Measurements from ENCODE around the gene MAPK8IP1.

The MAPK8IP1 gene

DNA sequence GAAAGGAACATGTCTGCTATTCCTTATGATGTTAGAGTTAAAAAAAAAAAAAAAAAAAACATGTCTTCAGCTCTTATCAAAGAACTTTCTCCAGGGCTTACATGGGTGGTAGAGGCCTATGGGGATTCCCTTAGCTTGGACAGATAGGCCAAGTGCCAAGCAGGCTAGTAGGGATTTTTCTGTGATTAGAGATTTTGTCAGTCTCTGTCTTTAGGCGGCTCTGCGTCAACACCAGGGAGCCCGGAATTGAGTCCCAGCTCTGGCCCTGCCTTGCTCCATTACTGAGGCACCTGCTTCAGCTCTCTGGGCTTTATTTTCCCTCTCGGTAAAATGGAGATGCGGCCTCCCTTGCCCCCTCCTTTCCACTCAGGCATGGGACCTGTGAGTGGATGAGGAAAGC is 25.1 kb upstream of the MAPK8IP1 start:
- no peak for FAIRE-seq

DNA sequence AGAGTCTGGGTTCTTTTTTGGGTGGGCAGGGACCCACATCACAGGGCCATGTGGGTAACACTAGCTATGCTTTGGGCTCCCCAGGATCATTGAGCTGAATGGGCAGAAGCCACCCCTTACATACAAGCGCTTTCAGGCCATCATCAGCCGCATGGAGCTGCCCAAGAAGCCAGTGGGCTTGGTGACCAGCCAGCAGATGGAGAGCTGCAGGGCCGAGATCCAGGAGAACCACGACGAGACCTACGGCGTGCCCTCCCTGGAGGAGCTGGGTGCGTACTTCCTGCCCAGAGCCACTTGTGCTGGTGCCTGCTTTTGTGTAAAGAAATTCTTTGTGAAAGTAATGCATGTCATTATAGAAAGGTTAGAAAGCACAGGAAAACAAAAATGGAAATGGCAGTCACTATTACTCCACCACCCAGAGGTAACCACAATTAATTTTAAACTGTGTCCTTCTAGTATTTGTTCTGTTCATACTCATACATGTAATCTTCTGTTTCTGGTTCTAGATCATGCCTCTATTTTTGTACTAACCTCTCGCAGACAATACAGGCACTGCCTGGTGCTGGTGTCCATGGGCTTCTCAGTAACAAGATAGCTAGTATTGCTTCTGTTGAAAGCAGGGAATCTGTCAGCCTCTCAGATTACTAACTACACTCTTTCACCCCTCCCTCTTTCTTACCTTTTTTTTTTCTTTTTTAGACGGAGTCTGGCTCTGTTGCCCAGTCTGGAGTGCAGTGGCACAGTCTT is 24.5 kb upstream of the MAPK8IP1 start:
- FAIRE-seq = no peak

DNA sequence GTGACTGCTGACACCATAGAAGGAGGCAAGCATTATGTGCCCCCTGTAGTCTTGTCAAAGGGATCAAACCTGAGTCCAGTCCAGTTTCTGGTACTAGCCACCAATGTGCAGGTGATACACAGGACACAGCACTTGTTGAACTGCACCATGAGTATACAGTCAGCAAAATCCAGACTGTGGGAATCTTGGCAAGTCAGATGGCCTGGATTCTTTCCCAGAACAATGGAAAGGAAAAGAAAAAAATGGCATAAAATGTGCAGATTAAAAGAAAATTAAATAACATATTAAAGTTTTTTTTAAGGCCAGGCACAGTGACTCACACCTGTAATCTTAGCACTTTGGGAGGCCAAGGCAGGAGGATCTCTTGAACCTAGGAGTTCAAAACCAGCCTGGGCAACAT is 21.4 kb upstream of the MAPK8IP1 start:
- FAIRE-seq = no peak

- no peak for FAIRE-seq
Observed at GRCh38 chr11:45869551-45869950, 15.9 kb upstream of the MAPK8IP1 start.

DNA sequence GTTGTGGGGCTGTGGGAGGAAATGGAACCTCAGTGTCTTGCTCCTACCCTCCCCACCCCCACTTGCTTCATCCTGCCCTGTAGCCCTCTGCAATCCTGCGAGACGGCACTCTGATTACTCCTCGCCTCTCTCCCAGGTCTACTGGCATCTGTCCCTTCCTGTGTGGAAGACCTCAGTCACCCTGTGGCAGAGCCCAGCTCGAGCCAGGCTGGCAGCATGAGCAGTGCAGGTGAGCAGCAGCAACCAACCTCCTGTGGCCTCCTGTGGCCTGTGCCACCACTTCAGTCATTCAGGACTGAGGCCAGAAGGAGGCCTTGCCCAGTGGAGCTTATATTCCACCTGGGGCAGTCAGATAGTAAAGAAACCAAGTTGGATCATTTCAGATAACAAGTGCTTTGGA is 14.7 kb upstream of the MAPK8IP1 start:
- FAIRE-seq = no peak

DNA sequence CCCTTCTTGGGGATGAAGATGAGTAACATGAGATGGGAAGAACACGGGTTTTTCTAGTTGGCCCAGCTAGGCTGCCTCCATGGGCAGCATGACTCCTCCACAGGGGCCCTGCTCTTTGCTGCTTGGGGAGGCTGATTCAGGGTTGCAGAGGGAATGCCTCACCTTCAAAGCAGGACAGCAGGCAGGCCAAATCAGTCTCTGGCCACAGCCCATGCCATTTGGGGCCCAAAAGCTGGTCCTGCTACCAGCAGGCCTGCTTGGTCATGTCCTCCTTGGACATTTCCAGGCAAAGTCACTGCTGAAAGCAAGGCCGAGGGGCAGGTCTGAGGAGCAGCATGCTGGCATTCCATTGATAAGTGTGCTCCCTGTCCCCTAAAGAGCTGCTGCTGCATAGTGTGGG is 13.8 kb upstream of the MAPK8IP1 start:
- no peak for FAIRE-seq

GRCh38 chr11:45872651-45873356 is 12.6 kb upstream of the MAPK8IP1 start:
- FAIRE-seq = no peak

- FAIRE-seq = no peak
Observed at GRCh38 chr11:45876401-45876800, 9.1 kb upstream of the MAPK8IP1 start.

GRCh38 chr11:45877221-45877620 is 8.2 kb upstream of the MAPK8IP1 start:
- no peak for FAIRE-seq

DNA sequence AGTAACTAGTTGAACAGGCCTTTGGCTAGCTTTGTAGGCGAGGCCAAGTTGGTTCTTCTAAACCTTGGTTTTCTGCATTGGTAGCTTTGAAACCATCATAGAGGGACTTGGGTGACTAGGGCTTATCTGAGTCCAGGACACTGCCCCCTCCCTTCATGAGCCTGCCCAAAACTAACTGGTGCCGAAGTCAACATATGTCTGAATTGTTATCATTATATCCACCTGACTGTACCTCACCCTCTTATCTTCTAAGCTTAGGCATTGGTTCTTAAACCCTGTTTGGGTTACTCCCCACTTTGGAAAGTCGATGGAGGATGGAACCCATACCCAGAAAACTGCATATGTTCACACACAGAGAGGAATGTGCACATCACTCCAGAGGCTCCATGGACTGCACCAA is 7.6 kb upstream of the MAPK8IP1 start:
- FAIRE-seq = no peak

DNA sequence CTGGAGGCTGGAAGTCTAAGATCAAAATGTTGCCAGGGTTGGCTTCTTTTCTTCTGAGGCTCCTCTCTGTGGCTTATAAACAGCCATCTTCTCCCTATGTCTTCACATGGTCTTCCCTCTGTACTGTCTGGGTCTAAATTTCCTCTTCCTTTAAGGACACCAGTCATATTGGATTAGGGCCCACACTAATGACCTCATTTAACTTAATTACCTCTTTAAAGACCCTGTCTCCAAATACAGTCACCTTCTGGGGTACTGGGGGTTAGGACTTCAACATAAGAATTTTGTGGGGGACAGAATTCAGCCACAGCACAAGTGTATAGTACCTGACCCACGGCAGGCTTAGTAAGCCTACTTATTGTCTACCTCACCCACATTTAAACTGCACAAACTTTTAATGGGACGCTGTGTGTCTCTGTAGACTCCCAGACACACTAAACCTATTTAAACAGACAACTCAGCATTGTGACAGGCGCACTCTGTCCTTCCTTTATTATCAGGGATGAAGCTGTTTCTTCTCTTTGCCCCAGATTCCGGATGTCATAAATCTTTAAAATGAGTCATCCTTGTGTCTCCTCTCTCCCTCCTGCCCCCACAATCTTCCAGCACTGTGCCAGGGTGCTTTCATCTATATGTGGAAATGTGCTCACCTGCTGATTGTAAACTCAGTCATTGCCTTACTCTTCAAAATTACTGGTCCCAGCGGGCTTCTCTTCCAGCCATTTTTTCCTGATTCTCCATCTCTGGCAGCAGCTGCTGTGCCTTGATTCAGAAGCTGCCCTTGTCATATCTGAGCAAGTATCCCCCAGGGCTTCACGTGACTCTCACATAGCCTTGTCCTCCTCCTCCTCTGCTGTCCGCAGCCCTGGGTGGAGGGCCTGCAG is 5.4 kb upstream of the MAPK8IP1 start:
- no peak for FAIRE-seq

DNA sequence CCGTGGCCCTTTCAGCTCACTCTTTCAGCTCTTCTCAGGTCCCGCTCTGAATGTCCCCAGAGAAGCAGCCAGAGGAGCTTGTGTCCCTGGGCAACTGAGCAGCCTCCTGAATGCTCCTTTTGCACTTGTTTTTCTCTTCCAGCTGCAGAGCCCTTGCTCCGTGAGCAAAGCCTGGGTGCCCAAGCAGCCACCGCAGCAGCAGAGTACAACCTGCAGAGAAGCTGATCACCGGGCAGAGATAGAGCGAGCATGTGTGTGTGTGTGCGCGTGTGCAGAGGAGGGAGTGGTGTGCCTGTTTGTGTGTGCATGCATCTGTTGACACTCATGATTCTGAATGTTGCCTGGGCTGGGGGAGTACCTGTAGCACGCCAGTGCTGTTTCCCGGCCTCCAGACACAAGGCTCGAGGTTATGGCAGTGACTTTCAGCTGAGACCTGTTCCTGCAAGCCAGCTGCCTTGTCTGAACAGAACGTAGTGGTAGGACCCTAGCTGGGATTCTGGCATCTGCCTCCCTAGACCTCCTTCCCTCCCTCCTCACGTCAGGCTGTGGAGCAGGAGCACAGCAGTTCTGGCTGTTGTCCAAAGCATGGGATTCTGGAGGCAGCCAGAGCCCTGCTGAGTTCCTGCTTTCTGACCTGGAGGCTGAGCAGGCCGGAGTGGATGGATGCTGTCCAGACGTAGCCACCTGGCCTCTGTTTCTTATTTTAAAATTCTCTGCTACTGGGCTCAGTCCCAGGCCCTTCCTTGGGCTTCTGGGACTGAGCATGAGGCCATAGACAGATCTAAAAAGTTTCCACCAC is 4.5 kb upstream of the MAPK8IP1 start:
- no peak for FAIRE-seq

DNA sequence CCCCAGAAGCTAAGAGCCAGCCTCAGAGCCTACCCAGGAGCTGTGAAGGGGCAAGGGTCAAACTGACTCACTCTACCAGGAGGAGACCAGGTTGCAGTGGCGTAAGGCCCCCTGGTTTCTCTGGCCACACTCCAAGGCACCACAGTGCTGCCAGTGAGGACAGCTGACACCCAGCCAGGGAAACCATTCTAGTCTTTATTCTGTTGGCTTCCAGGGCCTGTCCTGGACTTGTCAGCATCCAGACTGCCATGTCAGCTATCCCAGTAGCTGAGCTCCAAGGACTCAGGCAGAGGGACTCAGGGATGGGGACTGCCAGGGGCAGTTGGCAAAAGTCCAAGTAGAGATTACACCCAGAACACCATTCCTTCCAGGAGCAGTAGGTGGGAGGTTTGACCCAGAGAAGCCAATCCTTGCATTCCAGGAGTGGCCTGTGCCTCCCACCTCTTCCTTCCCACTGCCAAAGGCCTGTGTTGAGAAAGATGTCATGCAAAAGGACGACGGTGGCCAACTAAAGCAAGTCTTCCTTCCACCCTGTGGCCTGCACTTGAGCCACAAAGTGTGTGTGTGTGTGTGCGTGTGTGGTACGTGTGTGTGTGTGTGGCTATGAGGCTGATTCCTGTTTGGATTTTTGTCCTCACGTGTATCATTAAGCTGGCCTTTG is 3.6 kb upstream of the MAPK8IP1 start:
- no peak for FAIRE-seq

DNA sequence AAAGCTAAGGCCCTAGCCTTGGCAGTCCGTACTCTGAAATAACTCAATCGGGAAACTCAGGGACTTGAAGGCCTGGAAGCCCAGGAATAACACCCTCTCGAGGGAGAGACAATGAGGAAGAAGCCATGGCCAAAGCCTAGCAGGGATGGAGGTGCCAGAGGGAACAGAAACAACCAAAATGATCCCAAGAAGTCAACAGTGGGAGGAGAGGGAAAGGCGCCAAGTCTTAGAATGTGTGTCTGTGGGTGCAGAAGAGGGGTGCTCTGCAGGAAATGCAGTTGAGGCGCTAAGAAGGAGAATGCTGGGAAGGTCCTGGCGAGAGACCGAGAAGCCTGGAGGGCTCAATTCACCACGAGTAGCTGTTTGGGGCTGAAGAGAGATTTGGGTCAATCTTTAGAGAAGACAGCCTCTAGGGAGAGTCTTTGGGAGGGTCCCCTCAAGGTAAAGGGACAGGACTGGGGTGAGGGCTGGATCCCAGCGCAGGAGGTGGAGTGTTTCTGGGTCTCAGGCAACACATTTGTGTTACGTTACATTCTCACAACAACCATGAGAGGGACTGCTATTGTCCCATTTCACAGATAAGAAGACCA is 760 bp upstream of the MAPK8IP1 start:
- FAIRE-seq = no peak

DNA sequence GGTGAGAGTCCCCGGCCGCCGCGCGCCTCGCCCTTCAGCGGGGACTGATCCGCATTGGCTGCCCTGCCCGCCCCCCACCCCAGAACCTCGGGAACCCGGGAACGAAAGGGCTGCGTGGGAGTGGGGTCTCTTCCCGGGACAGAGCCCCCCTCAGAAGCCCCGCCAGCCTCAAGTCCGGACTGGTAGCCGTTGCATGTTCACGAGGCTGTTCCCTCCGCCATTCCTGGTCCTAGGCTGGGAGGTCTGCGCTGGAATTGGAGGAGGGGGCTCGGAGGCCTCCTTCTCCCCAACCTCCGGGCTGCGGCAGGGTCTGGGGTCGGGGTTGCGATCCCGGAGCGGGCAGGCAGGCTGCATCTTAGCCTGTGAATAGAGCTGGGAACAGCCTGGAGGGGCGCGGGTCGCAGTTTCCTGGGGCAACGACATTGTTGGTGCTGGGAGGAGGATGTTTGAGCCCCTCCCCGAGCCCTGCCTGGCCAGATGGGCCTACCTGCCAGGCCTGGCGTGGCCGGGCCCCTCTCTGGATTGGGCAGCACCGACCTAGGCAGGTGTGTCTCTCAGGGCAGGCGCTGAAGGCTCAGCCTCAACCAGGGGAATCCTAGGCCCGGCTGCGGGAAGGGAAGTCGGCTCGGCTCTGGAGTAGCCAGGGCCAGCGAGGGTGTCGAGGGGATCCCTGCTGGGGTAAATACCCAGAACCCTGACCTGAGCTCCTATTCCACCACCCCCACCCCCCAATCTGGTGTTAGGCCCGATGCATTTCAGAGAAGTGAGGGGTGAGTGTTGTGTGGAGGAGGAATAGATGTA is 670 bp downstream of the MAPK8IP1 start:
- no peak for FAIRE-seq

- FAIRE-seq = no peak
Observed at GRCh38 chr11:45886816-45887520, 1.5 kb downstream of the MAPK8IP1 start.

- FAIRE-seq = no peak
Observed at GRCh38 chr11:45887587-45887986, 2.1 kb downstream of the MAPK8IP1 start.

DNA sequence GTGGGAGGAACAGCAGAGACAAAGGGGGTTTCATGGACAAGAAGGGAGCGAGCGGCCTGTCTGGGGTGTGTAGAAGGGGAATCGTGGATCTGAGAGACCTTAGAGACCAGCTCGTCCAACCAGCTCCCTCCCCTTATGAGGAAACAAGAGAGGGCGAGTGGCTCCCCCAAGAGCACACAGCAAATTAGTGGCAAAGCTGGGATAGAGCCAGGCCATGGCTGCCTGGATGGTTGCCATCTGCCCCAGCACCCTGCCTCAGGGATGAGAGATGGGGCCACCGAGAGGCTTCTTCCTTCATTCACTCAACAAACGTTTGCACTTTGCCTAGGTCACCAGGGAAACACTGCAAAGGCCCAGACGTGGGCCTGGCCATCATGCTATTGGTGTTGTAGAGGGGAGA is 4.1 kb downstream of the MAPK8IP1 start:
- FAIRE-seq = no peak

GRCh38 chr11:45889966-45890365 is 4.5 kb downstream of the MAPK8IP1 start:
- no peak for FAIRE-seq

DNA sequence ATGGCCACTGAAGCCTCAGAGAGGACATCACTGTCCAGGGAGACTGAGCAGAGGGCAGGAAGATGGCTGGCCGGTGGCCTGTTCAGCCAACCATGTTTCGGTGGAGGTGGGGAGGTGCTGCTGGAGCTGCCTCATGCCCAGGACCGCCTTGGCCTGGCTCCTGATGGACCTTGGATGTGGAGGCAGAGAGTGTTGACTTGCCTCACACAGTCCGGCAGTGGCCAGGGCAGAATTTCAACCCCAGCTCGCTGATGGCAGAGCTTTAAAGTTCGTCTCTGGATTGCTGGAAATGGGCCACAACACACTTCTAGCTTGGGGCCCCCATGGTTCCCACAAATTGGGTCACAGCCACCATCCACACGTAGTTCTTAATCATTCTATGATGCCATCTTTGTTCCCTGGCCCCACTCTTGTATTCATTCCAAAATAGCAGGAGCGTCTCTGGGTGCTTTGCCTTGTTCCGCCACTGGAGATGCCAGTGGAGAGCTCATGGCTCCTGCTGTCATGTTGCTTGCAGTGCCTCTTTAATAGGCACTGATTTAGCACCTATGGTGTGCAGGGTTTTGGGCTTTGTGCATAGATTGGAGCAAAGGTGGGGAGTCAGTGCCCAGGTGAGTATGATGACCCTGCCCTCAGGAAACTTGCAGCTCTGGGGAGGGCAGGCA is 5.6 kb downstream of the MAPK8IP1 start:
- no peak for FAIRE-seq
